ENCODE measurements around the gene MYO5B.

GRCh38 chr18:49963217-49963616, 231.7 kb downstream of the MYO5B start:
- TF ChIP-seq GATA2 (IDR thresholded peaks at IDR 0.05; ENCODE audit: low read depth, low read length) (no peak), GATA3 (IDR thresholded peaks at IDR 0.05; ENCODE audit: low read depth, low read length) (no peak)

Measured in SH-SY5Y (cell line).